Activated naive CD8-positive, alpha-beta T cell treated with anti-CD3 and anti-CD28 coated beads, Interleukin-2, amount 50 U/mL, for 24 hours (primary cell): Measurements from ENCODE around the gene DGLUCY.
A peak's percentile ranks its signal among the peaks of the same experiment; 100 is the strongest.
"Not testable (repeated sequence)": the region's sequence is repeated elsewhere in the genome, so short reads cannot be mapped to it uniquely, and the experiment has no call there.

ENCODE experiments used
- ATAC-seq: fragments of 150-1000 bp; cut with Tn5 transposase; one replicate; pipeline ENCODE4 v1.10.0; 2021
- DNase-seq: peaks from one replicate; pipeline ENCODE4 v3.0.0; 2021
- H3K27ac Mint-ChIP-seq: one replicate; pipeline ENCODE4 v1.8.0; 2021; ENCODE audit warnings: mild to moderate bottlenecking, mixed read lengths
- H3K27me3 Mint-ChIP-seq: one replicate; pipeline ENCODE4 v1.8.0; 2021; ENCODE audit warnings: mixed read lengths
- H3K36me3 Mint-ChIP-seq: one replicate; pipeline ENCODE4 v1.8.0; 2021; ENCODE audit warnings: low read depth, mixed read lengths
- H3K4me1 Mint-ChIP-seq: one replicate; pipeline ENCODE4 v1.8.0; 2021; ENCODE audit warnings: mixed read lengths
- H3K4me3 Mint-ChIP-seq: one replicate; pipeline ENCODE4 v1.8.0; 2021; ENCODE audit warnings: mild to moderate bottlenecking, moderate library complexity, mixed read lengths
- H3K9me3 Mint-ChIP-seq: one replicate; pipeline ENCODE4 v1.8.0; 2021; ENCODE audit warnings: mixed read lengths

Gene DGLUCY

DNA sequence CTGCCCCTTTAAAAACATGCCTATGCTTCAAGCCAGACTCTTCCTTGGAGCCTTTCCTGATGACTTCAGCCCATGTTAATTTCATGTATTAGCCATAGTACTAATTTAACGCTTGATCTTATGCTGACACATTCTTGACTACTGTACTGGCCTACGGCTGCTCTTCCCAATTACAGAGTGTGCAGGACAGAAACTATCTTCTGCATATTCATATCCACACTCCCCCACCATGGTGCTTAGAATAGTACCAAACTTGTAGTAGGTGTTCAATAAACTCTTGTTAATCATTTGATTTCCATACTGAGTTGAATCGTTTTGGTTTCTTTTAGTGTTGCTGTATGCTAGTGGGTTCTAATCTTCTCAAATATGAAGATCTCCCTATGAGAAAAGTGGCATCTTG lies 21.8 kb upstream of the DGLUCY start:
- H3K27ac Mint-ChIP-seq = no peak overlapping the region
- ATAC-seq (no peak), DNase-seq (no peak)
- no peaks in the 10 kb centered on the region for H3K27me3 Mint-ChIP-seq
- peaks cover 8% of the 10 kb centered on the region for H3K4me1 Mint-ChIP-seq
- H3K36me3 Mint-ChIP-seq = no peaks in the 10 kb centered on the region
- no peak overlapping the region for H3K4me3 Mint-ChIP-seq
- no peaks in the 10 kb centered on the region for H3K9me3 Mint-ChIP-seq

DNA sequence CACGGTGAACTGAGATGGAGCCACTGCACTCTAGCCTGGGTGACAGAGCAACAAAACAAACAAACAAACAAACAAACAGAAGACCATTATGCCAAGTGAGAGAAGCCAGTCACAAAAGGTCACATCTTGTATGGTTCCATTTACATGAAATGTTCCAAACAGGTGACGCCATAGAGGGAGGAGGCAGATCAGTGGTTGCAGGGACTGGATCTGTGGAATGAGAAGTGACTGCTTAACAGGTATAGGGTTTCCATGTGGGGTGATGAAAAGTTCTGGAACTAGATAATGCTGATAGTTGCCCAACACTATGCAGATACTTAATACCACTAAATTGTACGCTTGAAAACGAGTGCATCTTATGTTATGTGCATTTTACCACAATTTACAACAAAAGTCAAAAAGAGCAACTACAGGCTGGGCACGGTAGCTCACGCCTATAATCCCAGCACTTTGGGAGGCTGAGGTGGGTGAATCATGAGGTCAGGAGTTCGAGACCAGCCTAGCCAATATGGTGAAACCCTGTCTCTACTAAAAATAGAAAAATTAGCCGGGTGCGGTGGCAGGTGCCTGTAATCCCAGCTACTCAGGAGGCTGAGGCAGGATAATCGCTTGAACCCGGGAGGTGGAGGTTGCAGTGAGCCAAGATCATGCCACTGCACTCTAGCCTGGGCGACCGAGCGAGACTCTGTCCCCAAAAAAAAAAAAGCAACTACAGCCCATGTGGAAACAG lies 20.0 kb upstream of the DGLUCY start:
- H3K4me1 Mint-ChIP-seq, H3K9me3 Mint-ChIP-seq, DNase-seq, H3K27me3 Mint-ChIP-seq, ATAC-seq, H3K27ac Mint-ChIP-seq, H3K4me3 Mint-ChIP-seq, H3K36me3 Mint-ChIP-seq: not testable (repeated sequence)

DNA sequence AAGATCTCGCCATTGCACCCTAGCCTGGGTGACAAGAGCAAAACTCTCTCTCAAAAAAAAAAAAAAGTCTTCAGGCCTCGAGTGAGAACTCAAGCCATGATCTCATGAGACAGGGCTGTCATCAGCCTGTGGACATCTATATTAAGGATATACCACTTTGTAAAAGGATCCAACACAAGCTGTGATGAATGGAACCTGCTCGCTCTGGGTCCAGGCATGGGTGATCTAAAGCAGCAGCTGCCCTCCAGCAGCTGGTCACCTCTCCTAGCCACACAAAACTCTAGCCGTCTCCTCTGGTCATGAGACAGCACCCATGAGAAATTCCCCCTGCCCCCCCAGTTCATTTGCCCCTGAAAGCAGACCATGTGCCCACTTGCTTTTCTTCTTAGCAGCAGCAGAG lies 19.1 kb upstream of the DGLUCY start:
- Mint-ChIP-seq H3K36me3 (no peaks in the 10 kb centered on the region), H3K4me3 (no peak overlapping the region), H3K4me1 (peaks cover 3% of the 10 kb centered on the region), H3K27ac (no peak overlapping the region), H3K27me3 (peaks cover 1% of the 10 kb centered on the region), H3K9me3 (no peaks in the 10 kb centered on the region)
- DNase-seq = no peak
- ATAC-seq = no peak

- no peaks in the 10 kb centered on the region for H3K36me3 Mint-ChIP-seq
These were observed 18.7 kb upstream of the DGLUCY start for GRCh38 chr14:91095178-91095577.

GRCh38 chr14:91097657-91098056 lies 16.2 kb upstream of the DGLUCY start:
- not testable (repeated sequence) for DNase-seq, H3K27ac Mint-ChIP-seq, H3K27me3 Mint-ChIP-seq, H3K4me1 Mint-ChIP-seq, H3K36me3 Mint-ChIP-seq, H3K4me3 Mint-ChIP-seq, ATAC-seq, H3K9me3 Mint-ChIP-seq

More at GRCh38 chr14:91095178-91095577, 18.7 kb upstream of the DGLUCY start:
- peaks cover 1% of the 10 kb centered on the region for H3K27me3 Mint-ChIP-seq
- H3K9me3 Mint-ChIP-seq = no peaks in the 10 kb centered on the region
- DNase-seq = no peak
- no peak overlapping the region for H3K27ac Mint-ChIP-seq
- H3K4me1 Mint-ChIP-seq = peaks cover 5% of the 10 kb centered on the region
- ATAC-seq = no peak
- H3K4me3 Mint-ChIP-seq = no peak overlapping the region

GRCh38 chr14:91098591-91098990 lies 15.3 kb upstream of the DGLUCY start:
- DNase-seq = no peak

GRCh38 chr14:91100102-91100501 lies 13.8 kb upstream of the DGLUCY start:
- H3K4me1 Mint-ChIP-seq = peaks cover 8% of the 10 kb centered on the region
- no peaks in the 10 kb centered on the region for H3K9me3 Mint-ChIP-seq
- peaks cover 1% of the 10 kb centered on the region for H3K27me3 Mint-ChIP-seq
- peak; percentile 65 for ATAC-seq
- no peak for DNase-seq
- H3K36me3 Mint-ChIP-seq = no peaks in the 10 kb centered on the region
- no peak overlapping the region for H3K4me3 Mint-ChIP-seq
- peak overlapping the region; percentile 55 for H3K27ac Mint-ChIP-seq

More at GRCh38 chr14:91098591-91098990, 15.3 kb upstream of the DGLUCY start:
- Mint-ChIP-seq H3K9me3 (no peaks in the 10 kb centered on the region), H3K4me3 (no peak overlapping the region), H3K4me1 (peaks cover 8% of the 10 kb centered on the region), H3K27ac (no peak overlapping the region), H3K36me3 (no peaks in the 10 kb centered on the region), H3K27me3 (peaks cover 1% of the 10 kb centered on the region)
- no peak for ATAC-seq

DNA sequence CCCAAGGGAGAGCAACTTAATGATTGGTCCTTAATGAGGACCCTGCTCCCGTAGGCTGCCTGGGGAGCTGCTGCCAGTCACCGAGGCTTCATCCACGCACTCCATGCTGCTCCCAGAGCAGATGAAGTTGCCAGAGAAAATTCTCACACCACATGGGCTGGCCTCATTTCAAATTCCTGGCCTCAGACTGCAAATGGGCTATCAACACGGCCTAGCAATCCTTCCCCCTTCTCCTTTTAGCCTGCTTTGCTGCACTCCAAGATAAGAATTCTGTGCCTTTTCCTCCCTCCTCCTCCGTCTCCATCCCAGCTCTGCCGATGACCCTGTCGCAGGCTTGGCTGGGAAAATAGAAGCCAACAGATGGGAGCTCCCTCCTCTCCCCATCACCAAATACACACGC lies 10.8 kb upstream of the DGLUCY start:
- Mint-ChIP-seq H3K9me3 (no peaks in the 10 kb centered on the region), H3K27ac (no peak overlapping the region), H3K4me3 (no peak overlapping the region), H3K36me3 (no peaks in the 10 kb centered on the region), H3K27me3 (no peaks in the 10 kb centered on the region), H3K4me1 (peaks cover 16% of the 10 kb centered on the region)
- DNase-seq = no peak
- no peak for ATAC-seq

DNA sequence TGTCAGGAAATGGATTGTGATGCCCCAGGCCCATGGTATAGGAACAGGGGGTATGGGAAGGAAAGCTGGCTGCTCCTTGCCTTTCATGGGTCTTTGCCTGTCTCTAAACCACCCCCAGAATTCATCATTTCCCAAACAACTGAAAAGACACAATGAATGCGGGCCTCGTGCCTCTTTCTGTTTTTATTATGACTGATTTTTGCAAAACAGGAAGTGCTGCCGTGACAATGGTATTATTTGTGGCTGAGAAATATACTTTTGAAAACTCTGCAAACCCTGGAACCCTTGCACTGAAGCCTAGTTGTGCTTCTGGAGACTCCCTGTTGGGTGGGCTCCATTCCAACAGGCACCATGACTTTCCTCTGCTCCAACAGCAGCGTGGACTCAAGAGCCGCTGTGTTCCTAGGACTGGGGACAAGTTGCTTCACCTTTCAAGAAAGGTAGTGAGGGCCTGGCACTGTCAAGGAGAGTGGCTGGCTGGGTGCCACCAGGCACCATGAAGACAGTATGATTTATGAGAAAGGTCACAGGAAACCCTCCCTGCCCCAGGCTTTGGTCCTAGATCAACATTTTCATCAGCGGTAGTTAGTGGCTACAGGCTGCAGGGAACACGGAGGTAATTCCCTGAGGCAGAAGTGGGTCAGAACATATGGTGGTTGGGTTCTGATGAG lies 4.8 kb upstream of the DGLUCY start:
- peaks cover 4% of the 10 kb centered on the region for H3K36me3 Mint-ChIP-seq
- no peak for ATAC-seq
- no peaks in the 10 kb centered on the region for H3K9me3 Mint-ChIP-seq
- H3K4me3 Mint-ChIP-seq = peak overlapping the region; percentile 14
- peak; percentile 22 for DNase-seq
- H3K27ac Mint-ChIP-seq = peak overlapping the region; percentile 80
- peaks cover 47% of the 10 kb centered on the region for H3K4me1 Mint-ChIP-seq
- no peaks in the 10 kb centered on the region for H3K27me3 Mint-ChIP-seq

- no peak for ATAC-seq
- no peak for DNase-seq
- H3K4me1 Mint-ChIP-seq = peaks cover 61% of the 10 kb centered on the region
- H3K36me3 Mint-ChIP-seq = peaks cover 14% of the 10 kb centered on the region
- no peaks in the 10 kb centered on the region for H3K9me3 Mint-ChIP-seq
- no peak overlapping the region for H3K27ac Mint-ChIP-seq
- no peak overlapping the region for H3K4me3 Mint-ChIP-seq
- no peaks in the 10 kb centered on the region for H3K27me3 Mint-ChIP-seq
These were observed 2.4 kb upstream of the DGLUCY start for GRCh38 chr14:91111443-91111842.

- Mint-ChIP-seq H3K27me3 (no peaks in the 10 kb centered on the region), H3K4me3 (no peak overlapping the region), H3K27ac (peak overlapping the region; percentile 23), H3K36me3 (peaks cover 18% of the 10 kb centered on the region), H3K4me1 (peaks cover 69% of the 10 kb centered on the region), H3K9me3 (no peaks in the 10 kb centered on the region)
- ATAC-seq = no peak
- no peak for DNase-seq
These were observed 1.7 kb upstream of the DGLUCY start for GRCh38 chr14:91112194-91112593.

DNA sequence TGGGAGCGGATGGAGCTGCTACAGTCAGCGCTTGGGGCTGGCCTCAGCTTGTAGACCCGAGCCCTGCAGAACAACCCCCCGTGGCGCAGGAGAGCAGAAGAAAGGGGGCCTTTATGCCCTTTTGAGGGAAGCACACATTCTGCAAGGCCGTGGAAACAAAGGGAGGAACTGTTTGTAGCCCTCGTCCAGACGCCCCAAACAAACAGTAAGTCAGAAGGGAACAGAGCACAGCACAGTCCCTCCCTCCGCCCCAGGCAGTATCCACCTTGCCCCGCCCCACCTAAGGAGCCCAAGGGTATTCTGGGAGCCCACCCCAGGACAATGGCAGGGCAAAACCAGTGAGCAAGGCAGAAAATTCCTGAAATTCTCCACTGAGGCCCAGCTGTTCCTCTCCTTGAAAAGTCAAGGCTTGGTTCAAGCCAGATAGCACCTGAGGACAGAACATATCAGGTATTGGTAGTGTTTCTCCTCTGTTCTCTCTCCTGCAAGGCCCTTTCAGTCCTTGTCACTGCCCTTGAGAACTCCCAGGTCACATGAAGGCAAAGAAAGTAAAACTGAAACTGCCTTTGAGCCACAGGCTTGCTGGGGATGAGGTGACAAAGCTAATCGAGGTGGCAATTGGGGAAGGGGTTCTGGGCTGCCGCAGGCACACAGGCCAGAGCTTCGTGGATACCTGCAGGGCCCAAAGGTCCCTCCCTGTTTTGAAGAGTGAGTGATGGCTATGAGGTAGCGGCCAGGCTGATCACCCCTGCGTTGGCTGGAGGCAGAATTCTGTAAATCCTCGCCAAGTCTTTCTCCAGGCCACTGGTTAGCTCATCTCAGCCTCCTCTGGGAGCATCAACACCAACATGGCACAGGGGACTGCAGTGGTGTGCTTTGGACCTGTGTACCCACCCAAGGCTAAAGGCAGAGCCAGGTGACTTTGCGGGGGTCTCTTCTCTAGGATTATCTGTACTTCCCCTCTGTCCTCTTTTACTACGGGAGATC lies 499 bp downstream of the DGLUCY start:
- H3K27ac Mint-ChIP-seq = peak overlapping the region; percentile 94
- peak; percentile 75 for DNase-seq
- H3K4me3 Mint-ChIP-seq = peak overlapping the region; percentile 96

DNA sequence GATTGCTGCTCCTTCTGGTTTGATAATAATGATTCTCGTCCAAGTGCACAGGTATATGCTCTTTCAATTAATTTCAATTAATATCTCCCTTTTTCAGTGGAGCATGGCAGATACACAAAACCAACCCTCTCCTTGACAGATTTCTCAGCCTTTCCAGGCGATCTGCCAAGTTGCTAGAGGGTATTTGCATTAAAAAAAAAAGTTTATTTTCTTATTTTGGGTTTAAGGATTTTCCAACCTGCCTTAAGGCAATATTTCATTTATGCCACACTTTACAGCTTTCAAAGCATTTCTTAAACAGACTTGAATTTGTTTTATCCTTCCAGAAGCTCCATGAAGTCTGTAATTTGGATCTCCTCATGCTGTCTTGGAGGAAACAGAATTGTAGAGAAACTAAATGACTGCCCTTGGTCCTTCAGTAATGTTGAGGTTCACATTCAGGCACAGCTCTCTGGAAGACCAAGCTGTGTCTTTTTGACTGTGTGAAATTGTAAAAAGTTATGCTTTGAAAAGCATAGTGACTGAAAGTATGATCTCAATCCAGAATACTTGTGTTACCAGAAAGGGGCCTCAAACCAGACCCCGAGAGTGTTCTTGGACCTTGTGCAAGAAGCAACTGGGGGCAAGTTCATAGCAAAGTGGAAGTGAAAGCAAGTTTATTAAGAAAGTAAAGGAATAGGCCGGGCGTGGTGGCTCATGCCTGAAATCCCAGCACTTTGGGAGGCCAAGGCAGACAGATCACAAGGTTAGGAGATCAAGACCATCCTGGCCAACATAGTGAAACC lies 2.3 kb downstream of the DGLUCY start:
- peak overlapping the region; percentile 94 for H3K27ac Mint-ChIP-seq

More for the DNA sequence above, 499 bp downstream of the DGLUCY start:
- Mint-ChIP-seq H3K4me1 (peaks cover 68% of the 10 kb centered on the region), H3K36me3 (peaks cover 31% of the 10 kb centered on the region), H3K9me3 (peaks cover 5% of the 10 kb centered on the region), H3K27me3 (no peaks in the 10 kb centered on the region)
- ATAC-seq = peak; percentile 89

More for the DNA sequence above, 2.3 kb downstream of the DGLUCY start:
- Mint-ChIP-seq H3K36me3 (peaks cover 45% of the 10 kb centered on the region), H3K9me3 (peaks cover 8% of the 10 kb centered on the region), H3K27me3 (no peaks in the 10 kb centered on the region), H3K4me1 (peaks cover 68% of the 10 kb centered on the region), H3K4me3 (peak overlapping the region; percentile 96)
- DNase-seq (no peak), ATAC-seq (no peak)
